H9 (cell line): ENCODE data around the gene TYW5. TPM values are rescaled to one million over a fixed set of nuclear protein-coding genes. Genes with fewer than 3 reads are reported as not detected.

Experiments
- DNase-seq: peaks from one replicate; pipeline ENCODE4 v3.0.0-alpha.2; 2017
- H2AFZ ChIP-seq: one replicate; pipeline ENCODE4 v1.6.1; 2013; ENCODE audit warnings: mild to moderate bottlenecking, low read length, control low read depth, moderate library complexity
- H2AK5ac ChIP-seq: 2 replicates; pipeline ENCODE4 v1.6.1; 2013; ENCODE audit warnings: low read length, control low read depth, mixed read lengths; ENCODE audit not compliant: insufficient read length
- H2BK120ac ChIP-seq: one replicate; pipeline ENCODE4 v1.6.1; 2013; ENCODE audit warnings: low read depth, mild to moderate bottlenecking, low read length, control low read depth, inconsistent platforms; ENCODE audit not compliant: poor library complexity, severe bottlenecking
- H2BK12ac ChIP-seq: 2 replicates; pipeline ENCODE4 v1.6.1; 2013; ENCODE audit warnings: low read length, control low read depth, mixed read lengths, low read depth; ENCODE audit not compliant: insufficient read length
- H2BK15ac ChIP-seq: 2 replicates; pipeline ENCODE4 v1.6.1; 2013; ENCODE audit warnings: low read depth, low read length, control low read depth
- H2BK20ac ChIP-seq: one replicate; pipeline ENCODE4 v1.6.1; 2013; ENCODE audit warnings: low read depth, mild to moderate bottlenecking, low read length, control low read depth, inconsistent platforms; ENCODE audit not compliant: poor library complexity, severe bottlenecking
- H2BK5ac ChIP-seq: 2 replicates; pipeline ENCODE4 v1.6.1; 2013; ENCODE audit warnings: low read length, control low read depth, mixed read lengths; ENCODE audit not compliant: insufficient read length
- H3K14ac ChIP-seq: 2 replicates; pipeline ENCODE4 v1.6.1; 2013; ENCODE audit warnings: low read length, control low read depth; ENCODE audit not compliant: insufficient read depth
- H3K18ac ChIP-seq: 2 replicates; pipeline ENCODE4 v1.6.1; 2013; ENCODE audit warnings: low read depth, mild to moderate bottlenecking, mixed read lengths, low read length, control low read depth; ENCODE audit not compliant: insufficient read length
- H3K23ac ChIP-seq: 2 replicates; pipeline ENCODE4 v1.6.1; 2013; ENCODE audit warnings: low read length, control low read depth, mixed read lengths, low read depth; ENCODE audit not compliant: insufficient read length
- H3K23me2 ChIP-seq: 2 replicates; pipeline ENCODE4 v1.6.1; 2013; ENCODE audit warnings: low read depth, mild to moderate bottlenecking, mixed read lengths, low read length, control low read depth; ENCODE audit not compliant: insufficient read length, poor library complexity, severe bottlenecking
- H3K27ac ChIP-seq: 2 replicates; pipeline ENCODE4 v1.5.1; 2013; ENCODE audit warnings: low read length, control low read depth, mixed read lengths, low read depth; ENCODE audit not compliant: insufficient read length
- H3K27me3 ChIP-seq: 2 replicates; pipeline ENCODE4 v1.6.1; 2013; ENCODE audit warnings: low read length, control low read depth, inconsistent platforms; ENCODE audit not compliant: insufficient read depth
- H3K4ac ChIP-seq: 2 replicates; pipeline ENCODE4 v1.6.1; 2013; ENCODE audit warnings: low read depth, mild to moderate bottlenecking, control low read depth, inconsistent platforms, low read length, moderate library complexity
- H3K4me1 ChIP-seq: 2 replicates; pipeline ENCODE4 v1.6.1; 2013; ENCODE audit warnings: low read length, control low read depth, inconsistent platforms; ENCODE audit not compliant: insufficient read depth
- H3K4me2 ChIP-seq: 2 replicates; pipeline ENCODE4 v1.6.1; 2013; ENCODE audit warnings: low read length, control low read depth, mixed read lengths; ENCODE audit not compliant: insufficient read length, insufficient read depth
- H3K56ac ChIP-seq: 2 replicates; pipeline ENCODE4 v1.6.1; 2013; ENCODE audit warnings: low read depth, mild to moderate bottlenecking, mixed read lengths, low read length, control low read depth; ENCODE audit not compliant: insufficient read length
- H3K79me1 ChIP-seq: 2 replicates; pipeline ENCODE4 v1.6.1; 2013; ENCODE audit warnings: low read depth, mild to moderate bottlenecking, moderate library complexity, low read length, control low read depth, inconsistent platforms; ENCODE audit not compliant: insufficient read depth, poor library complexity, severe bottlenecking
- H3K79me2 ChIP-seq: 2 replicates; pipeline ENCODE4 v1.6.1; 2013; ENCODE audit warnings: low read length, control low read depth, inconsistent platforms; ENCODE audit not compliant: insufficient read depth
- H3K9ac ChIP-seq: 2 replicates; pipeline ENCODE4 v1.6.1; 2013; ENCODE audit warnings: low read length, control low read depth, mixed read lengths; ENCODE audit not compliant: insufficient read length; ENCODE audit errors: extremely low read depth
- H3K9me3 ChIP-seq: one replicate; pipeline ENCODE4 v1.6.1; 2013; ENCODE audit warnings: low read depth, low read length, inconsistent platforms; ENCODE audit not compliant: control insufficient read depth
- H3T11ph ChIP-seq: one replicate; pipeline ENCODE4 v1.6.1; 2013; ENCODE audit warnings: mild to moderate bottlenecking, low read length, control low read depth, inconsistent platforms
- H4K20me1 ChIP-seq: one replicate; pipeline ENCODE4 v1.6.1; 2013; ENCODE audit not compliant: control insufficient read depth, insufficient read length, insufficient read depth
- H4K5ac ChIP-seq: 2 replicates; pipeline ENCODE4 v1.6.1; 2013; ENCODE audit warnings: low read depth, mild to moderate bottlenecking, mixed read lengths, low read length, control low read depth; ENCODE audit not compliant: insufficient read length
- H4K8ac ChIP-seq: replicated peaks from 2 replicates; pipeline ENCODE4 v1.6.1; 2013; ENCODE audit warnings: low read length, control low read depth, mixed read lengths, low read depth; ENCODE audit not compliant: insufficient read length
- H4K91ac ChIP-seq: 2 replicates; pipeline ENCODE4 v1.6.1; 2013; ENCODE audit warnings: low read depth, mild to moderate bottlenecking, moderate library complexity, mixed read lengths, low read length, control low read depth; ENCODE audit not compliant: insufficient read length
- H3K27ac Mint-ChIP-seq, 3 experiments: 2 replicates in 2 of 3; 3 replicates in 1 of 3; pipeline ENCODE4 v1.8.0; 2020 to 2021; ENCODE audit warnings: mixed read lengths in 3 of 3, mild to moderate bottlenecking in 1 of 3, moderate library complexity in 1 of 3
- H3K27me3 Mint-ChIP-seq: 2 replicates; pipeline ENCODE4 v1.8.0; 2021; ENCODE audit warnings: low read depth, mild to moderate bottlenecking, moderate library complexity, mixed read lengths
- H3K36me3 Mint-ChIP-seq, 3 experiments: 2 replicates in 2 of 3; 3 replicates in 1 of 3; pipeline ENCODE4 v1.8.0; 2020 to 2021; ENCODE audit warnings: low read depth in 3 of 3, mixed read lengths in 3 of 3; ENCODE audit not compliant: insufficient read depth in 1 of 3
- H3K4me1 Mint-ChIP-seq, 2 experiments: 2 replicates each; pipeline ENCODE4 v1.8.0; 2020; ENCODE audit warnings: mixed read lengths in 2 of 2
- H3K4me3 Mint-ChIP-seq, 2 experiments: 2 replicates in 1 of 2; 3 replicates in 1 of 2; pipeline ENCODE4 v1.8.0; 2020 to 2021; ENCODE audit warnings: mild to moderate bottlenecking in 2 of 2, mixed read lengths in 2 of 2, moderate library complexity in 1 of 2
- H3K9me3 Mint-ChIP-seq, 2 experiments: 2 replicates in 1 of 2; 3 replicates in 1 of 2; pipeline ENCODE4 v1.8.0; 2020; ENCODE audit warnings: mild to moderate bottlenecking in 2 of 2, mixed read lengths in 2 of 2, moderate library complexity in 1 of 2
- CTCF ChIP-seq: fragments of 200-600 bp; sonication (generic); conservative IDR thresholded peaks from 3 replicates; pipeline ENCODE4 v1.8.0; 2021; ENCODE audit warnings: antibody characterized with exemption, mild to moderate bottlenecking
- WGBS: extraction: QIAGEN DNeasy Blood & Tissue Kit; methylation state at CpG from one replicate; pipeline ENCODE4 v1.1.7; 2013; ENCODE audit warnings: missing lambda C conversion rate, low lambda C conversion rate, mixed read lengths; ENCODE audit not compliant: insufficient read length; ENCODE audit errors: extremely low coverage; 5-methylcytosine and 5-hydroxymethylcytosine counted together
- total RNA-seq: library from RNA; stranded (reverse); gene quantifications from 2 replicates; pipeline ENCODE4 v1.2.1, GENCODE V29; 2021

TYW5 gene
- total RNA-seq, 1 experiment from 2014 or later = 17.7 TPM

DNA sequence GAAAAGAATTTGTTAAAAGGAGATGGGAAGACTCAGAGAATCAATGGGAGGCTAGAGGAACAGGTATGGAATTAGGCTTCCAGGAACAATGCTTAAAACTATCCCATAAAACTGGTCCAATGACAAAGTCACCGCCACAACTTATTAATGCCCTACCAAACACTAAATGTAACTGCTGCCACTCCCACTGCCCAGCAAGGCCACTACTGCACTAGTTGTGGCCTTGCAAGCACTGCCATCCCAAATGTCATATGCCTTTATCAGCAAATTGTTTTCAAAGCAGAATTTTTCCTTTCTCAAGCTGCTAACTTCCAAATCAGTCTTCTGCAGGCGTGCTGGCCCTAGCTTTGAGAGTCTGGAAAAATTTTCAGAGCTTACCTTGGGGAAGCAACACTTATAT lies 58.7 kb downstream of the TYW5 start:
- no peak overlapping the region for H2AK5ac ChIP-seq
- H3K23ac ChIP-seq = no peak overlapping the region
- H3K4ac ChIP-seq = no peak overlapping the region
- no CpG with 5 or more reads among the region's 2 CpGs for WGBS
- H3K27ac ChIP-seq = no peak overlapping the region
- no peak overlapping the region for H2BK120ac ChIP-seq
- Mint-ChIP-seq H3K9me3 (no peaks in the 10 kb centered on the region), H3K27ac (no peak overlapping the region), H3K4me1 (peaks cover 0 to 3% of the 10 kb centered on the region in 2 experiments; a peak in 1 of 4 replicates), H3K27me3 (no peaks in the 10 kb centered on the region), H3K4me3 (no peak overlapping the region), H3K36me3 (no peaks in the 10 kb centered on the region)
- H2BK12ac ChIP-seq = no peak overlapping the region
- no peak overlapping the region for H3K56ac ChIP-seq
- no peak overlapping the region for H3K18ac ChIP-seq
- H4K5ac ChIP-seq = no peak overlapping the region
- no peak overlapping the region for H3K14ac ChIP-seq
- no peaks in the 10 kb centered on the region for H3K79me2 ChIP-seq
- H4K20me1 ChIP-seq = no peaks in the 10 kb centered on the region
- no peak overlapping the region for H2AFZ ChIP-seq
- no peaks in the 10 kb centered on the region for H3K79me1 ChIP-seq
- no peaks in the 10 kb centered on the region for H3K27me3 ChIP-seq
- H2BK15ac ChIP-seq = no peak overlapping the region
- no peak overlapping the region for H2BK20ac ChIP-seq
- no peak overlapping the region for H2BK5ac ChIP-seq
- no peak overlapping the region for H4K91ac ChIP-seq
- H3T11ph ChIP-seq = no peak overlapping the region
- H3K9me3 ChIP-seq = no peaks in the 10 kb centered on the region
- TF ChIP-seq CTCF = no peak
- H3K9ac ChIP-seq = no peak overlapping the region
- H4K8ac ChIP-seq = no peak overlapping the region
- H3K4me2 ChIP-seq = no peak overlapping the region
- no peaks in the 10 kb centered on the region for H3K23me2 ChIP-seq
- no peak for DNase-seq
- no peaks in the 10 kb centered on the region for H3K4me1 ChIP-seq
